GM18499 (cell line): Measurements from ENCODE around the gene DOK5.

Source experiments
- ATAC-seq: cut with Tn5 transposase; IDR thresholded peaks from one replicate; pipeline ENCODE4 v1.9.1; 2021; ENCODE audit warnings: moderate number of reproducible peaks; ENCODE audit not compliant: insufficient read depth, unreplicated experiment

DOK5 gene

DNA sequence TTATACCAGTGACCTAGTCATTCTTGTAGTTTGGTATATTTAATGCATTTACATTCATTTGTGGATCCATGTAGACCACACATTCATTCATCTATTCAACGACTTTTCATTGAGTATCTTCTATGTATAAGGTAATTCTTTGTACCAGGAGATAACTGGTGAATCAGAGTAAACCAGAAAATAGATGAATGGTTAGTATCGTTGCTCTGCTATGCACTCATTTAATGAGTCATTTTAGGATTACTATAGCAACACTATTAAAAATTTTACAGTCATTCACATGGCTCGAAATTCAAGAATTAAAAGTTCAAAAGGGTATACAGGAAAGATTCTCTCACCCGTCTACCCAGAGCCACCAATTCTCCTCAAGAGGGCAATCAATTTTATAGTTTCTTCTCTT, 26.8 kb downstream of the DOK5 start:
- ATAC-seq, result no peak

- no peak for ATAC-seq
These were observed 31.2 kb downstream of the DOK5 start for GRCh38 chr20:54506643-54507042.

GRCh38 chr20:54510541-54511129, 35.2 kb downstream of the DOK5 start:
- no peak for ATAC-seq

GRCh38 chr20:54512694-54513093, 37.3 kb downstream of the DOK5 start:
- no peak for ATAC-seq

DNA sequence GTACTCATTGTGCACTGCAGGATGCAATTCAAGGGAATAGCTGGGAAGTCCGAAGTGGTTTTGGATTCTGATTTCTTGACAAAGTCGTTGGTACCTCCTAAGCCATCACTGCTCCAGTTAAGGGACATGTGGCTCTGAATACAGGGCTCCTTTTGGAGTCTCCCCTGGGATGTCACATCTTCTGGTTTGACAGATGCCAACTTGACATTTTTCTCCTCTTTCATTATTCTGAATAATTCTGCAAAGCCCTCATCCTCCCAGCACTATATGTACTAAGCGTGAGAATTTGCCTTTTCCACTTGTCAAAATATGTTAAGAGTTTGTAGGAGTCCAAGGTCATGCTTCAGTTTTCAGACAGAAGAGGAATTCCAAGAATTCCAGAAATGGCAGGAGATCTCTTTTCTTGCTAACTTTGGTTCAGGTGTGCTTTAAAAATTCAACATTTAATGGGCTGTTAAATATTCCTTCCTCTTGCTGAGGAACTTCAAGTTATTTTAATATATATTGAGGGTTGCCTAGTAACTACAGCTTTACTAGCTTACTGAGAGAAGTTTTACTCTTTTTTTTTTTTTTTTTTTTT, 38.7 kb downstream of the DOK5 start:
- ATAC-seq, result no peak

- no peak for ATAC-seq
These were observed 40.6 kb downstream of the DOK5 start for GRCh38 chr20:54515793-54516628.

GRCh38 chr20:54517241-54517975, 42.0 kb downstream of the DOK5 start:
- no peak for ATAC-seq

DNA sequence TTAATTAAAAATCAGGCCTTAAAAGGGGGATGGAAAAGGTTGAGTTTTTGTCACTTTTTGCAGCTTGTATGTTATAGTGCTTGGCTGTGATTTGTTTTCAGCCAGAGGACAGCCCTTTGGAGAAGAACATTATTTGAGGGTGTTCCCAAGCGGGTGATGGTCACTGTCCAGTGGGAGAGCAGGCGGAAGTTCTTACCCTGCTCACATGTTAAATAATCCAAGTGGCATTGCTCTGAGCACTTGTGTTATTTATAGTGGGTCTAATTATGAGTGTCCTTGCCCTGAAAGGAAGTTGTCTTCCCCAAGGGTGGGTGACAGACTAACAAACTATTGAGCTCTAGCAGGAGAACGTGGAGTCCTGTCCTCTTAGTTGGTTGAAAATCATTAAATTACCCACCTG, 49.5 kb downstream of the DOK5 start:
- no peak for ATAC-seq

DNA sequence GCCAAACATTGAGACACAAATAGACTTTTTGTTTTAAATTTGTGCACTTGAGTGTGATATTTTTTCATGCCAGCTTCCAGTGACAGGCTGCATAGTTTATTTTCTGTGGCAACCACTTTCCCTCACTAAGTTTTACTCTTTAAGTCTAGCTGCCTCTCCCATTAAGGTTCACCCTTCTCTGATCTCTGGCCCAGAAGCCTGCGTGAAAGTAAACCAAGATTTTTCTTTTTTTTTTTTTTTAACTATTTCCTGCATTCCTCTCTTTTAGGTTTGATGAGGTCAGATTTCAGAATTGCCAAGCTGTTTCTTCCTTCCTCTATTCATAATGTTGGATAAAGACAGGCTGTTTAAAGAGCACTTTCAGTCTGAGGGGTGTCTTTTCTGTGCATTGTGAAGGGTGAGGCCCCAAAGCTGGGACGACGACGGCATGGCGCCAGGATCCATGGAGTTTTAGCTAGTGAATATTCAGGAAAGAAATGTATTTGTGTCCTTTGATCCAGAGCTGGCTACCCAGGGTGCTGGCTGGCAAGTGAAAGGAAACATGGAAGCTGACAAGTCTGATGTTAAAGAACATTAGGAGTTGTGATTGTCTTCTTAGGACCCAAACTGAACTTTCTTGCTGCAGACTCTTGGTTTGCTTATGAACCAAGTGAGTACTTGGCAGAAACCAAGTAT, 50.7 kb downstream of the DOK5 start:
- no peak for ATAC-seq

DNA sequence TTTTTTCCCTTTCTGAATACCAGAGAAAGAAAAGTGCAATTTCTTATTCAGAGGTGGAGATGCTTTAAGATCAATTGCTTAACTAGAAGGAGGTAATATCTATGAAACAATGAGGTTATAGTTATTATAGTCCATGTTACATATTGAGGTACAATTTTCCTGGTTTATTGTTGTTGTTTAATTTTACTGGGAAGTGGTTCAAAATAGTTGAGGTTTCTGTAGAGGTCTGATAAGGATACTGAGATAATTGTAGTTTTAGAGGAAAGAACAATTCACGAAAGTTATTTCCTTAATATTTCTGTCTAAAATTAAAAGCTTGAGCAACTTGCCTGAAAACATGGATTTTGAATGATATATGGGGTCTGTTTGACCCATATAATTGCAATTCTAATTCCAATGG, 51.4 kb downstream of the DOK5 start:
- no peak for ATAC-seq

DNA sequence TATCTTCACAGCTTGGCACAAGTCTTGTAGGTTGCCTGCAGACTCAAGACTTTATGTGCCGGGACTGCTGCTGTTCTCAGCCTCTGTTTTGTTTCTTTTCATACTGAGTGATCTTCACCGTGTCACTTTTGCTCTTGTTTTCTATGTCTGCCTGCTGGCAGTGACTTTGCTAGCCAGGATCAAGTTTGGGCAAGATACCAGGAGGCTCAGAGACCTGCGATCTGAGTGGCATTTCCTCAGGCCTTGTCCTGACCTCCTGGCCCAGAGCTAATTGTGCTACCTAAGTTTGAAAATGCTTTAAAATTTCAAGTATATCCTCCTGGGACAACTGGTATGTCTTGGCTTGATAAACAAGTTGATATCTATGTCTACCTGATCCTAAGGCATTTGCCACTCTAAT, 57.2 kb downstream of the DOK5 start:
- ATAC-seq, result no peak

- ATAC-seq, result no peak
These were observed 58.7 kb downstream of the DOK5 start for GRCh38 chr20:54534101-54534500.

DNA sequence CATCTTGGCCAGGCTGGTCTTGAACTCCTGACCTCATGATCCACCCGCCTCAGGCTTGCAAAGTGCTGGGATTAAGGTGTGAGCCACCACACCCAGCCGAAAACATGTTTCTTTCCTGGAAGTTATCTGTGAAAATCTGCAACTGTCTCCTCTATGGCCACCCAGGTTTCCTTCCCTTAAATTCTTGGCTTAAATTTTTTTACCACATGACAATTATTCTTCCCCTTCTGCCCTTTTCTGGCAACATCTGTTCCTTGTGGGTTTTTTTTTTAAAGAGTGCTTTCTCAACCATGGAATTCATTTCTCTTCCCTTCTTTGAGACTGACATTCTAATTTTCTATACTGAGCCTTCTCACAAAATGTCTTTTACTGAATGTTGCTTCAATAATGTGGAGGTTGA, 59.6 kb downstream of the DOK5 start:
- no peak for ATAC-seq

DNA sequence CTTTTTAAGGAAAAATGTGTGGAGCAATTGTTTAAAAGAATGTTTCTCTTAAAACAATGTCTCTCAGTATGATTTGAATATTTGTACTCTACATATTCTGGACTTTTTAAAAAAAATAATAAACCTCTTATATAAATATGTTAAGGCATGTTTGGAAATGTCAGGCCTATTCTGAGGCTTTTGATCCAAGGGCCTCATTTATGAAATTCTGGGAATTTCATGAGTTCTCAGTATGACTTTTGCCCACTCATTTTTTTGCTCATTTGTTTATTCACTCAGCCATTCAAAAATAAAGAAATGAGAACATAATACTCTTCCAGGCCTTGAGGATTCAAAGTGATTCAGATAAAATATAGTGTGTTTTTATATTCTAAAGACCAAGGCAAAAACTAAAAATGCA, 60.4 kb downstream of the DOK5 start:
- ATAC-seq, result no peak

- no peak for ATAC-seq
These were observed 64.2 kb downstream of the DOK5 start for GRCh38 chr20:54539521-54540046.

- no peak for ATAC-seq
These were observed 68.0 kb downstream of the DOK5 start for GRCh38 chr20:54543369-54543768.

- no peak for ATAC-seq
These were observed 70.4 kb downstream of the DOK5 start for GRCh38 chr20:54545676-54546358.

DNA sequence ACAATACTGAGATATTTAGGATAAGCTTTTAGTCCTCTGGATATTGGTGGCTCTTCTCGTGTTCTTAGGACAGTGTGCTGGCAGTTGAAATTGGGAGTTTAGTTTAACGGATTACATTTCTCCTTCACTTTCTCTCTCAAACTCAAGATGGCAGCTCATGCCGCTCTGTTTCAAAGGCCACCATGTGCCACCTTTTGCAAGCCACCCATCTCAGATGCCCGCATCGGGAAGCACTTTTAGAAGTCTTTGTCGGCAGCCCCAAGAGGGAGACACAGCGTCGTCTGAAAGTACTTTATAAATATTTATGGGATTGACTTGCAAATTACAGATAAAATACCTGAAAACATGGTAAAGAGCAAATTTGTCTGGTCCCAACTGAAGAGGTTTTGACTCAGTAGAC, 73.5 kb downstream of the DOK5 start:
- ATAC-seq, result no peak

DNA sequence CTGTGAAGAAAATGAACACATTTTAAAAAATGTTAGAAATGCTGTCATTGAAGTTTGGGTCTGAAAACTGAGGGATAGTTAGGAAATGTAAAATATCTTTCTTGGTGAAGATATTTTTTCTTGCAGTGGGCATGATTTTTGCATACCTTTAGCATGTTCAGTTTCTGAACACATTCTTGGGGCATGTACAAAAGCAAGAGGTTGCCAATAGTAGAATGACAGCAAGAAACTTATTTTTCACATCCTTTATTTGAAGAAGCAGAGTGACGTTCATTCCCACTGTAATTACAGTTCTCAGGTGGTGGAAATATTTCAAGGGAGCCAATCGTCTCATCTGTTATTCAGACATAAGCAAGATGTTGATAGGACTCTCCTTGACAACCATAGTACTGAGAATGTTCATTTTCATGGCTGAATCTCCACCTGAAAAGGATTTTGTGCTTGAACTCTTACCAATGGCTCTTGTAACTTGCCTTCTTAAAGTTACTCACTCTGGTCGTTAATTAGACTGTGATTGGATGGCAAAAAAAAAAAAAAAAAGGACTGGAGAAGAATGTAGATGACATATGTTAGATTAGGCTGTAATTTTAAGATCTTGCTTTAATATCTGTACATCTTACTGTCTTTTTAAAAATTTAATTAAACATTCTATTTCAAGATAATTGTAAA, 74.4 kb downstream of the DOK5 start:
- ATAC-seq, result no peak
